Measurements from ENCODE around the gene CMC2.

- TF ChIP-seq CREB1 (IDR thresholded peaks at IDR 0.05; ENCODE audit: low read depth): no peak
- no peak for TF ChIP-seq SMARCA5 (IDR thresholded peaks at IDR 0.05)
Observed at GRCh38 chr16:80982646-80983045, 24.0 kb downstream of the CMC2 start.

Measured in GM12878 (cell line).